HEK293 (cell line): Measurements from ENCODE around the gene KIAA0232.
"Not testable (repeated sequence)": the region's sequence is repeated elsewhere in the genome, so short reads cannot be mapped to it uniquely, and the experiment has no call there.

Experiments used
- ATF2 ChIP-seq: fragments of 450-650 bp; formaldehyde crosslinking; IDR thresholded peaks from 2 replicates; pipeline ENCODE4 v1.5.1; 2016; ENCODE audit warnings: missing biosample characterization, missing genetic modification characterization, low read depth
- CTCF ChIP-seq: fragments of 450-650 bp; formaldehyde crosslinking; IDR thresholded peaks from 2 replicates; pipeline ENCODE4 v1.5.1; 2016; ENCODE audit warnings: missing biosample characterization, missing genetic modification characterization
- ZNF138 ChIP-seq: fragments of 450-650 bp; formaldehyde crosslinking; IDR thresholded peaks from 2 replicates; pipeline ENCODE4 v1.5.1; 2016; ENCODE audit warnings: missing biosample characterization, missing genetic modification characterization, borderline replicate concordance
- ZNF214 ChIP-seq: fragments of 450-650 bp; formaldehyde crosslinking; IDR thresholded peaks from 2 replicates; pipeline ENCODE4 v1.5.1; 2017; ENCODE audit warnings: missing biosample characterization, mild to moderate bottlenecking, missing genetic modification characterization, borderline replicate concordance
- ZNF24 ChIP-seq: fragments of 450-650 bp; formaldehyde crosslinking; IDR thresholded peaks from 2 replicates; pipeline ENCODE4 v1.5.1; 2016; ENCODE audit warnings: missing biosample characterization, missing genetic modification characterization
- ZNF274 ChIP-seq, 2 experiments: fragments of 200-500 bp in 1 of 2; fragments of 450-650 bp in 1 of 2; sonication (Bioruptor generic) in 1 of 2; formaldehyde crosslinking in 1 of 2; IDR thresholded peaks; 2 replicates each; pipeline versions ENCODE4 v1.5.1 to v1.6.1; 2014 to 2016; ENCODE audit warnings: borderline replicate concordance in 1 of 2, inconsistent platforms in 1 of 2, low read length in 1 of 2, missing biosample characterization in 1 of 2, missing genetic modification characterization in 1 of 2
- ZNF302 ChIP-seq: fragments of 450-650 bp; formaldehyde crosslinking; IDR thresholded peaks from 2 replicates; pipeline ENCODE4 v1.5.1; 2016; ENCODE audit warnings: missing biosample characterization, missing genetic modification characterization, low read depth
- ZNF660 ChIP-seq: fragments of 450-650 bp; IDR thresholded peaks from 2 replicates; pipeline ENCODE4 v1.5.1; 2018; ENCODE audit warnings: missing biosample characterization, mild to moderate bottlenecking, missing genetic modification characterization

DNA sequence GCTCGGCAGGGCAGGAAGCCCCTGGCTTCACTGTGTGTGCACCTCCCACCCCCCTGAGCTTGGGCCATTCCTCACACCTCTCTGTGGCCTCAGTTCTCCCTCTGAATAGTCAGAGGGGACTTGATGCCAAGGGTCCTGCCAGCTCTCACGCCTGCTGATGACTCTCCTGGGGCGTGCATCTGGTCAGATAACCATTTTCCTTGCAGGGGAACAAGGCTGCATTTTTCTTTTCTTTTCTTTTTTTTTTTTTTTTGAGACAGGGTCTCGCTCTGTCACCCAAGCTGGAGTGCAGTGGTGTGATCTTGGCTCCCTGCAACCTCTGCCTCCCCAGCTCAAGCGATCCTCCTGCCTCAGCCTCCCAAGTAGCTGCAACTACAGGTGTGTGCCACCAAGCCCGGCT is 124.0 kb downstream of the KIAA0232 start:
- not testable (repeated sequence) for TF ChIP-seq ZNF274 (IDR thresholded peaks at IDR 0.05; ENCODE audit: low read length); ZNF274 (tag by site-specific recombination; IDR thresholded peaks at IDR 0.05; ENCODE audit: borderline replicate concordance); ATF2 (tag by site-specific recombination); CTCF (tag by site-specific recombination); ZNF138 (tag by site-specific recombination); ZNF302 (tag by site-specific recombination); ZNF660; ZNF24 (tag by site-specific recombination); ZNF214 (tag by site-specific recombination)
